WERI-Rb-1 (cell line): ENCODE measurements around the gene MRC2.

ENCODE experiments used
- DNase-seq: peaks from one replicate; pipeline ENCODE4 v3.0.0-alpha.2; 2020
- H3K27ac ChIP-seq: fragments of 250-450 bp; sonication (Bioruptor Pico); 2 replicates; pipeline ENCODE4 v1.5.1; 2020; ENCODE audit warnings: mild to moderate bottlenecking, moderate library complexity
- H3K27me3 ChIP-seq: fragments of 250-450 bp; sonication (Bioruptor Pico); 2 replicates; pipeline ENCODE4 v1.5.1; 2021; ENCODE audit warnings: mild to moderate bottlenecking, low read depth, moderate library complexity; ENCODE audit not compliant: insufficient read depth, severe bottlenecking
- H3K36me3 ChIP-seq: fragments of 250-450 bp; sonication (Bioruptor Pico); 2 replicates; pipeline ENCODE4 v1.5.1; 2020; ENCODE audit warnings: mild to moderate bottlenecking, moderate library complexity
- H3K4me3 ChIP-seq: 2 replicates; pipeline ENCODE4 v1.5.1; 2011; ENCODE audit warnings: low read depth, mild to moderate bottlenecking, control low read depth, low read length
- H3K9me3 ChIP-seq: fragments of 250-450 bp; sonication (Bioruptor Pico); 2 replicates; pipeline ENCODE4 v1.5.1; 2021; ENCODE audit warnings: mild to moderate bottlenecking, moderate library complexity; ENCODE audit not compliant: severe bottlenecking
- CTCF ChIP-seq: IDR thresholded peaks from 2 replicates; pipeline ENCODE4 v1.5.1; 2011; ENCODE audit warnings: low read depth, mild to moderate bottlenecking, control low read depth, inconsistent platforms, low read length

MRC2 gene

GRCh38 chr17:62715882-62716390 lies 88.5 kb downstream of the MRC2 start:
- H3K27me3 ChIP-seq = no peaks in the 10 kb centered on the region
- no peaks in the 10 kb centered on the region for H3K36me3 ChIP-seq
- no peaks in the 10 kb centered on the region for H3K9me3 ChIP-seq
- no peak for DNase-seq
- no peak overlapping the region for H3K4me3 ChIP-seq
- no peak for TF ChIP-seq CTCF
- no peak overlapping the region for H3K27ac ChIP-seq

- TF ChIP-seq CTCF = no peak
- no peaks in the 10 kb centered on the region for H3K9me3 ChIP-seq
- H3K27ac ChIP-seq = no peak overlapping the region
- no peak overlapping the region for H3K4me3 ChIP-seq
- H3K36me3 ChIP-seq = no peaks in the 10 kb centered on the region
- no peaks in the 10 kb centered on the region for H3K27me3 ChIP-seq
- DNase-seq = no peak
Observed at GRCh38 chr17:62716834-62717588, 89.5 kb downstream of the MRC2 start.

- H3K27ac ChIP-seq = no peak overlapping the region
- no peak for DNase-seq
- H3K36me3 ChIP-seq = no peaks in the 10 kb centered on the region
- no peaks in the 10 kb centered on the region for H3K27me3 ChIP-seq
- no peaks in the 10 kb centered on the region for H3K9me3 ChIP-seq
- TF ChIP-seq CTCF = no peak
- no peak overlapping the region for H3K4me3 ChIP-seq
Observed at GRCh38 chr17:62717589-62717855, 90.1 kb downstream of the MRC2 start.

GRCh38 chr17:62717889-62718288 lies 90.4 kb downstream of the MRC2 start:
- no peak for DNase-seq
- TF ChIP-seq CTCF = no peak
- H3K27me3 ChIP-seq = no peaks in the 10 kb centered on the region
- no peaks in the 10 kb centered on the region for H3K36me3 ChIP-seq
- H3K9me3 ChIP-seq = no peaks in the 10 kb centered on the region
- H3K4me3 ChIP-seq = no peak overlapping the region
- H3K27ac ChIP-seq = no peak overlapping the region

- H3K4me3 ChIP-seq = no peak overlapping the region
- DNase-seq = no peak
- no peaks in the 10 kb centered on the region for H3K27me3 ChIP-seq
- no peaks in the 10 kb centered on the region for H3K36me3 ChIP-seq
- H3K9me3 ChIP-seq = no peaks in the 10 kb centered on the region
- no peak for TF ChIP-seq CTCF
- no peak overlapping the region for H3K27ac ChIP-seq
Observed at GRCh38 chr17:62718429-62718828, 91.0 kb downstream of the MRC2 start.

GRCh38 chr17:62719586-62719985 lies 92.1 kb downstream of the MRC2 start:
- H3K4me3 ChIP-seq = no peak overlapping the region
- no peaks in the 10 kb centered on the region for H3K9me3 ChIP-seq
- H3K27me3 ChIP-seq = no peaks in the 10 kb centered on the region
- no peaks in the 10 kb centered on the region for H3K36me3 ChIP-seq
- TF ChIP-seq CTCF = no peak
- DNase-seq = no peak
- no peak overlapping the region for H3K27ac ChIP-seq
